ENCODE data around the gene IGLL1. TPM values are rescaled to one million over a fixed set of nuclear protein-coding genes. Genes with fewer than 3 reads are reported as not detected.
A peak's percentile ranks its signal among the peaks of the same experiment; 100 is the strongest.

IGLL1 gene
- total RNA-seq, 1 donor from 2014 or later = not detected

GRCh38 chr22:23621082-23621780 is 41.1 kb upstream of the IGLL1 start:
- H3K36me3 Mint-ChIP-seq (ENCODE audit: low read depth, unreplicated experiment) = no peaks in the 10 kb centered on the region
- no peaks in the 10 kb centered on the region for H3K9me3 ChIP-seq (ENCODE audit: insufficient read depth, low read depth, low read length)
- H3K79me2 ChIP-seq (ENCODE audit: insufficient read depth, low read length) = no peaks in the 10 kb centered on the region
- FAIRE-seq (no peak), DNase-seq (ENCODE audit: low read depth) (no peak)
- H3K4me3 Mint-ChIP-seq (ENCODE audit: unreplicated experiment) = no peak overlapping the region
- no peak overlapping the region for H3K27ac Mint-ChIP-seq (ENCODE audit: unreplicated experiment)
- TF ChIP-seq, protein P1, sequence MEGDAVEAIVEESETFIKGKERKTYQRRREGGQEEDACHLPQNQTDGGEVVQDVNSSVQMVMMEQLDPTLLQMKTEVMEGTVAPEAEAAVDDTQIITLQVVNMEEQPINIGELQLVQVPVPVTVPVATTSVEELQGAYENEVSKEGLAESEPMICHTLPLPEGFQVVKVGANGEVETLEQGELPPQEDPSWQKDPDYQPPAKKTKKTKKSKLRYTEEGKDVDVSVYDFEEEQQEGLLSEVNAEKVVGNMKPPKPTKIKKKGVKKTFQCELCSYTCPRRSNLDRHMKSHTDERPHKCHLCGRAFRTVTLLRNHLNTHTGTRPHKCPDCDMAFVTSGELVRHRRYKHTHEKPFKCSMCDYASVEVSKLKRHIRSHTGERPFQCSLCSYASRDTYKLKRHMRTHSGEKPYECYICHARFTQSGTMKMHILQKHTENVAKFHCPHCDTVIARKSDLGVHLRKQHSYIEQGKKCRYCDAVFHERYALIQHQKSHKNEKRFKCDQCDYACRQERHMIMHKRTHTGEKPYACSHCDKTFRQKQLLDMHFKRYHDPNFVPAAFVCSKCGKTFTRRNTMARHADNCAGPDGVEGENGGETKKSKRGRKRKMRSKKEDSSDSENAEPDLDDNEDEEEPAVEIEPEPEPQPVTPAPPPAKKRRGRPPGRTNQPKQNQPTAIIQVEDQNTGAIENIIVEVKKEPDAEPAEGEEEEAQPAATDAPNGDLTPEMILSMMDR (IDR thresholded peaks at IDR 0.05; ENCODE audit: insufficient read depth, low read depth, low read length) = no peak
- no peak for TF ChIP-seq EZH2 (IDR thresholded peaks at IDR 0.05; ENCODE audit: insufficient read depth, low read length)
- H3K27ac ChIP-seq (ENCODE audit: low read depth, low read length) = no peak overlapping the region
- H3K27me3 Mint-ChIP-seq (ENCODE audit: low read depth, unreplicated experiment) = peaks cover 51% of the 10 kb centered on the region
- H3K4me2 ChIP-seq (ENCODE audit: low read length) = no peak overlapping the region
- H3K27me3 ChIP-seq (ENCODE audit: insufficient read depth, low read length) = no peaks in the 10 kb centered on the region
- H4K20me1 ChIP-seq (ENCODE audit: insufficient read depth, low read length) = no peaks in the 10 kb centered on the region
- no peaks in the 10 kb centered on the region for H3K9me3 Mint-ChIP-seq (ENCODE audit: unreplicated experiment)
- no peak overlapping the region for H2AFZ ChIP-seq (ENCODE audit: low read depth, low read length)
- no peak overlapping the region for H3K9ac ChIP-seq (ENCODE audit: low read length)
- H3K4me3 ChIP-seq (ENCODE audit: insufficient read depth, low read depth, low read length) = no peak overlapping the region
- peaks cover 5% of the 10 kb centered on the region for H3K4me1 Mint-ChIP-seq (ENCODE audit: low read depth, unreplicated experiment)
- no peaks in the 10 kb centered on the region for H3K36me3 ChIP-seq (ENCODE audit: insufficient read depth, low read length)
- H3K4me1 ChIP-seq (ENCODE audit: insufficient read depth, low read length) = no peaks in the 10 kb centered on the region

DNA sequence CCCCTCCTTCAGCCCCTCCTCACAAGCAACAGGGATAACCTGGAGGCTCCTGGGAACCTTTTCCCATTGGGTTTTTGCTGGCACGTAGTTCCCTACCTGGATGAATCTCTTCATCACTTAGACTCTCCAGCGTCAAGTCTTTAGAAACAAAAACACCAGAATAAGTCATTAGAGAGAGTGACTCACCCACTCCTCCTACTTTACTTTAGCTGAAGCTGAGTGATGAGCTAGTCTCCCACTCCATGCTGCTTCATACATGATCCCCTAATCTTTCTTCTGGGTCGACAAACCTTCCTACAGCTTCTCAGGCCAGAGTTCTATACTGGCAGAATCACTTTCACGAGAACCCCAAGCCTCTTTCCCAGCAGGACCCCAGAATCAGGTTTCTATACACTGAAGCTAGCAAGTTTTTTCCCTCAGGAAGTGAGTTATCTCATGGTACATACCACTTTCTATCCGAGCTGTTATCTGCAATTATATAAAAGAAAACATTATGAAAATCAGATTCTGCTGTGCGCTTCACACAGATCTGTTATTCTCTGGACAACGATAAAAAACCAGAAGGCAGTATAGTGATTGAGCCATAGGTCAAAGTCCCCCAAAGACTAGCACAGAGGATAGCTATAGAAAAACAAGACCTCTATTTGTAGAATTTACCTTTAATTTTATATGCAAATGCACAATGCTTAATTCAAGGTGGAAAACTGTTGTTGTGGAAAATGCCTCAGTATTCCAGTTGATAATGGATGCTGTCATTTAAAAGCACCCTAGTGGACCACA is 33.3 kb upstream of the IGLL1 start:
- Histone ChIP-seq H3K27ac (ENCODE audit: low read depth, low read length) (no peak overlapping the region), H4K20me1 (ENCODE audit: insufficient read depth, low read length) (no peaks in the 10 kb centered on the region), H3K9ac (ENCODE audit: low read length) (no peak overlapping the region), H2AFZ (ENCODE audit: low read depth, low read length) (peak overlapping the region; percentile 28), H3K4me3 (ENCODE audit: insufficient read depth, low read depth, low read length) (no peak overlapping the region), H3K4me1 (ENCODE audit: insufficient read depth, low read length) (no peaks in the 10 kb centered on the region), H3K4me2 (ENCODE audit: low read length) (no peak overlapping the region), H3K36me3 (ENCODE audit: insufficient read depth, low read length) (no peaks in the 10 kb centered on the region), H3K9me3 (ENCODE audit: insufficient read depth, low read depth, low read length) (no peaks in the 10 kb centered on the region), H3K27me3 (ENCODE audit: insufficient read depth, low read length) (peaks cover 3% of the 10 kb centered on the region), H3K79me2 (ENCODE audit: insufficient read depth, low read length) (no peaks in the 10 kb centered on the region)
- Mint-ChIP-seq H3K27ac (ENCODE audit: unreplicated experiment) (no peak overlapping the region), H3K27me3 (ENCODE audit: low read depth, unreplicated experiment) (peaks cover 26% of the 10 kb centered on the region), H3K9me3 (ENCODE audit: unreplicated experiment) (no peaks in the 10 kb centered on the region), H3K4me1 (ENCODE audit: low read depth, unreplicated experiment) (peaks cover 2% of the 10 kb centered on the region), H3K36me3 (ENCODE audit: low read depth, unreplicated experiment) (peaks cover 1% of the 10 kb centered on the region), H3K4me3 (ENCODE audit: unreplicated experiment) (no peak overlapping the region)
- TF ChIP-seq, protein P1 (IDR thresholded peaks at IDR 0.05; ENCODE audit: insufficient read depth, low read depth, low read length) = no peak
- TF ChIP-seq EZH2 (IDR thresholded peaks at IDR 0.05; ENCODE audit: insufficient read depth, low read length) = no peak
- FAIRE-seq (no peak), DNase-seq (ENCODE audit: low read depth) (peak; percentile 14)
